Endothelial cell of hepatic sinusoid (primary cell): ENCODE results near the gene BTBD19.
"Not testable (repeated sequence)": the region's sequence is repeated elsewhere in the genome, so short reads cannot be mapped to it uniquely, and the experiment has no call there.

Source experiments
- in situ Hi-C: cut with HindIII; loops from 2 replicates; pipeline ENCODE4 v1.10.0; 2017; ENCODE audit warnings: low sequenced_read_pairs

BTBD19 gene

GRCh38 chr1:44807364-44808062, 810 bp upstream of the BTBD19 start:
- in situ Hi-C loops = no loop called here

GRCh38 chr1:44808938-44809917, 905 bp downstream of the BTBD19 start:
- in situ Hi-C loops = no loop called here

GRCh38 chr1:44810101-44810761, 1.9 kb downstream of the BTBD19 start:
- in situ Hi-C loops = no loop called here

GRCh38 chr1:44810762-44811105, 2.4 kb downstream of the BTBD19 start:
- in situ Hi-C loops = not testable (repeated sequence)

- in situ Hi-C loops = no loop called here
These were observed 2.9 kb downstream of the BTBD19 start for GRCh38 chr1:44811234-44811633.

- in situ Hi-C loops = no loop called here
These were observed 4.7 kb downstream of the BTBD19 start for GRCh38 chr1:44812822-44813543.

- in situ Hi-C loops = not testable (repeated sequence)
These were observed 7.6 kb downstream of the BTBD19 start for GRCh38 chr1:44815926-44816325.

- in situ Hi-C loops = no loop called here
These were observed 9.0 kb downstream of the BTBD19 start for GRCh38 chr1:44817307-44817706.

GRCh38 chr1:44817771-44818495, 9.6 kb downstream of the BTBD19 start:
- in situ Hi-C loops = no loop called here

GRCh38 chr1:44819196-44819607, 10.9 kb downstream of the BTBD19 start:
- in situ Hi-C loops = no loop called here

GRCh38 chr1:44819608-44820327, 11.4 kb downstream of the BTBD19 start:
- in situ Hi-C loops = no loop called here

GRCh38 chr1:44820328-44821239, 12.3 kb downstream of the BTBD19 start:
- in situ Hi-C loops = no loop called here

GRCh38 chr1:44821240-44821715, 13.0 kb downstream of the BTBD19 start:
- in situ Hi-C loops = no loop called here

GRCh38 chr1:44822131-44822701, 13.9 kb downstream of the BTBD19 start:
- in situ Hi-C loops = no loop called here

GRCh38 chr1:44822981-44823451, 14.7 kb downstream of the BTBD19 start:
- in situ Hi-C loops = no loop called here

GRCh38 chr1:44824392-44824791, 16.1 kb downstream of the BTBD19 start:
- in situ Hi-C loops = not testable (repeated sequence)

- in situ Hi-C loops = no loop called here
These were observed 18.3 kb downstream of the BTBD19 start for GRCh38 chr1:44826375-44827196.
